ENCODE measurements around the gene FSTL4. TPM values are rescaled to one million over a fixed set of nuclear protein-coding genes. Genes with fewer than 3 reads are reported as not detected.

Gene FSTL4
- total and polyA plus RNA-seq, 12 donors, result 0.48 to 5.2 (median 2.3) TPM

DNA sequence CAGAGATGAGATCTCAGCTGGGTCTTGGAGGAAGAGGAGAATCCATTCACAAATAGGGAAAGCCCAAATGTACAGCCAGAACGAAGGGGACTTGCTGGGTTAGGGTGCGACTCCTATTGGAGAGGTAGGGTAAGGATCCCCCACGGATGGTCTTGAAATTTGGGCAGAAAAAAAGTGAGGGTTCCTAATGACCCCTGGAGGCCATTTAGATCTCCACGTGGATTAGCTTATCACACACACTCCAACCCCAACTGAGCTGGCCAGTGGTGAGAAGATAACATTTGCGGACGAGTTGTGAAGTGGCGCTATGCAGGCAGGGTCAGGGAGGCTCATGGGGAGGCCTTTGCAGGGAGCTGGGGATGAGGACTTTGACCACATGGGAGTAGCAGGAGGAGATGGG lies 86.0 kb downstream of the FSTL4 start:
- H3K9me3 ChIP-seq (replicated peaks in 1 of 3), result no peaks in the 10 kb centered on the region
- intact Hi-C loops (cut with DNase I), result no loop called here

DNA sequence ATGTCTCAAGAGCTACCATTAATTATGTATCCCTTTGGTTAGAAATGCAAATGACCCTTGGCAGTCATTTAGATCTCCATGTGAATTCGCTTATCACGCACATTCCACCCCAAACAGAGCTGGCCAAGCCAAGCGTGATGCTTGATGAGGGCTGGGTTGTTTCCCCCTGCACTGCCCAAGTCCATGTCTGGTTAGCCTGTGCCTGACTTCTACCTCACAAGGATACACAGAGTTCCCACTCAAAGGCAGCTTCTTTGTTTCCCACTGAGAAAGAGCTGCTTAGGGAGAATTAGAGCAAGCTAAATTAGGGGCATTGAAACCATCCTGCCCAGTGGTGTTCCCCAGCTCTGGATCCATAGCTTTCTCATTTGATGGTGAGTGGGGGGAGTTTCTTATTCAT lies 87.2 kb downstream of the FSTL4 start:
- H3K9me3 ChIP-seq (replicated peaks in 1 of 3), result no peaks in the 10 kb centered on the region
- TF ChIP-seq, protein P1, sequence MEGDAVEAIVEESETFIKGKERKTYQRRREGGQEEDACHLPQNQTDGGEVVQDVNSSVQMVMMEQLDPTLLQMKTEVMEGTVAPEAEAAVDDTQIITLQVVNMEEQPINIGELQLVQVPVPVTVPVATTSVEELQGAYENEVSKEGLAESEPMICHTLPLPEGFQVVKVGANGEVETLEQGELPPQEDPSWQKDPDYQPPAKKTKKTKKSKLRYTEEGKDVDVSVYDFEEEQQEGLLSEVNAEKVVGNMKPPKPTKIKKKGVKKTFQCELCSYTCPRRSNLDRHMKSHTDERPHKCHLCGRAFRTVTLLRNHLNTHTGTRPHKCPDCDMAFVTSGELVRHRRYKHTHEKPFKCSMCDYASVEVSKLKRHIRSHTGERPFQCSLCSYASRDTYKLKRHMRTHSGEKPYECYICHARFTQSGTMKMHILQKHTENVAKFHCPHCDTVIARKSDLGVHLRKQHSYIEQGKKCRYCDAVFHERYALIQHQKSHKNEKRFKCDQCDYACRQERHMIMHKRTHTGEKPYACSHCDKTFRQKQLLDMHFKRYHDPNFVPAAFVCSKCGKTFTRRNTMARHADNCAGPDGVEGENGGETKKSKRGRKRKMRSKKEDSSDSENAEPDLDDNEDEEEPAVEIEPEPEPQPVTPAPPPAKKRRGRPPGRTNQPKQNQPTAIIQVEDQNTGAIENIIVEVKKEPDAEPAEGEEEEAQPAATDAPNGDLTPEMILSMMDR (IDR thresholded peaks at IDR 0.05), result no peak
- no peak for TF ChIP-seq POLR2A (IDR thresholded peaks at IDR 0.05)
- H3K36me3 ChIP-seq (replicated peaks in 1 of 2), result no peaks in the 10 kb centered on the region
- no peak for DNase-seq
- H3K4me3 ChIP-seq, result no peak overlapping the region
- intact Hi-C loops (cut with DNase I), result no loop called here
- WGBS, 4 donors, result 65 to 95% (median 91%) methylated on average over 3 of the region's 3 CpGs
- H3K27ac ChIP-seq, result no peak overlapping the region
- no peaks in the 10 kb centered on the region for H3K4me1 ChIP-seq (replicated peaks in 1 of 2)
- H3K27me3 ChIP-seq, result no peaks in the 10 kb centered on the region

More for the DNA sequence above, 86.0 kb downstream of the FSTL4 start:
- H3K27ac ChIP-seq, result no peak overlapping the region
- 86 to 91% (median 90%) methylated on average over 7 of the region's 7 CpGs for WGBS, 4 donors
- H3K4me3 ChIP-seq, result no peak overlapping the region
- no peaks in the 10 kb centered on the region for H3K36me3 ChIP-seq (replicated peaks in 1 of 2)
- TF ChIP-seq, protein P1 (IDR thresholded peaks at IDR 0.05), result no peak
- TF ChIP-seq POLR2A (IDR thresholded peaks at IDR 0.05), result no peak
- DNase-seq, result no peak
- H3K27me3 ChIP-seq, result no peaks in the 10 kb centered on the region
- H3K4me1 ChIP-seq (replicated peaks in 1 of 2), result no peaks in the 10 kb centered on the region

DNA sequence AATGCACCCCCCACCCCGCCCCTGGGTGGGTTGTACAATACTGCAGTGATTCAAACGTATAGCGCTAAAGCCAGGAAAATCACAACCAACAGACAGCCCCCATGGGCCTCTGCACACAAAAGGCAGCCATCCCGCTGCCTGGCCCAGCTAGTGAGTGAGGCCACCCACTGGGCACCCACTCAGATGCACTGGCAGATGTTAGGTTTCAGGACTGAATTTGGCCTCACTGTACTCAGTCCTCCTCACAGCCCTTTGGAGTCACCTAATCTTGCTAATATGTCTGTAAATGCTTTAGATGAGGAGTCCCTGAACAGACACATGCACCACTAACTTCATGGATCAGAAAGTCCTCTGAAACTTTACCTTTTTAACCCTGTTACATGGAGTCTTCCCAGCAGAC lies 87.7 kb downstream of the FSTL4 start:
- H3K4me1 ChIP-seq (replicated peaks in 1 of 2), result no peaks in the 10 kb centered on the region
- no peak overlapping the region for H3K4me3 ChIP-seq
- H3K27ac ChIP-seq, result no peak overlapping the region
- DNase-seq, result no peak
- TF ChIP-seq, protein P1 (IDR thresholded peaks at IDR 0.05), result no peak
- TF ChIP-seq POLR2A (IDR thresholded peaks at IDR 0.05), result no peak
- H3K27me3 ChIP-seq, result no peaks in the 10 kb centered on the region
- intact Hi-C loops (cut with DNase I), result no loop called here
- H3K9me3 ChIP-seq (replicated peaks in 1 of 3), result no peaks in the 10 kb centered on the region
- H3K36me3 ChIP-seq (replicated peaks in 1 of 2), result no peaks in the 10 kb centered on the region
- WGBS, 4 donors, result 90 to 100% (median 94%) methylated on average over 1 to 4 of the region's 4 CpGs

DNA sequence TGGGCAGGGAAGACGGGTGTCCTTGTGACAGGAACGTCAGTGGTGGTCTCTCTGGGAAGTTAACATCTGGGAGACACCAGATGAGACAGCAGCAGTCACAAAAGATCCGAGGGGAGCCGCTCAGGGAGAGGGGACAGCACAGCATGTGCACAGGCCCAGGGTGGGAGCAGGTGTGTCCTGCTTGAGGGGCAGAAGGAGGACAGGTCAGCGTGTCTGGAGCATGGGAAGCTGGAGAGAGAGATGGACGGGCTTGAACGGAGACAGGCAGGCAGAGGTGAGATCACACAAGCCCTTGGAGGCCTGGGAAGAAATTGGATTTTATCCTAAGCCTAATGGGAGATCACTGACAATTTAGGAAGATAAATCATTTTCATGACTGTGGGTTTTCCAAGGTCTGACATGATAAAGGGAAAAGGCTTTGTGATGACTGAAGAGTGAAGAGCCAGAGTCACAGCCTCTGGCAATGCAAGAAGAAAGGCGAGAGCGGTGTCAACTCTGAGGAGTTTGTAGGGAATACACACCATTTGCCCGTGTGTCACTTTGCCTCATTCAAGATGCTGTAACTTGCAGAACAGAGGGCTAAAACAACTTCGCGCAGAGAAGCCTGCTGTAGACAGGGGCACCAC lies 88.3 kb downstream of the FSTL4 start:
- no peak for DNase-seq
- H3K36me3 ChIP-seq (replicated peaks in 1 of 2), result no peaks in the 10 kb centered on the region
- intact Hi-C loops (cut with DNase I), result no loop called here
- WGBS, 4 donors, result 85 to 93% (median 88%) methylated on average over 12 of the region's 12 CpGs
- H3K4me1 ChIP-seq (replicated peaks in 1 of 2), result no peaks in the 10 kb centered on the region
- no peak overlapping the region for H3K27ac ChIP-seq
- no peaks in the 10 kb centered on the region for H3K9me3 ChIP-seq (replicated peaks in 1 of 3)
- TF ChIP-seq, protein P1 (IDR thresholded peaks at IDR 0.05), result no peak
- TF ChIP-seq POLR2A (IDR thresholded peaks at IDR 0.05), result no peak
- H3K4me3 ChIP-seq, result no peak overlapping the region
- H3K27me3 ChIP-seq, result no peaks in the 10 kb centered on the region
